GM23338 (cell line): Measurements from ENCODE around the gene LIPG. TPM values are rescaled to one million over a fixed set of nuclear protein-coding genes. Genes with fewer than 3 reads are reported as not detected.

Source experiments
- ATAC-seq: fragments of 200-7000 bp; cut with Tn5 transposase; 3 replicates; pipeline ENCODE4 v1.9.1; 2020
- DNase-seq: peaks from one replicate; pipeline ENCODE4 v3.0.0-alpha.2; 2015; ENCODE audit warnings: low spot score
- H2AFZ ChIP-seq: fragments of 200-600 bp; sonication (generic); 2 replicates; pipeline ENCODE4 v1.8.0; 2016; ENCODE audit warnings: antibody characterized with exemption, mild to moderate bottlenecking, moderate library complexity
- H3F3A ChIP-seq: fragments of 200-600 bp; sonication (generic); replicated peaks from 2 replicates; pipeline ENCODE4 v1.8.0; 2017; ENCODE audit warnings: antibody characterized with exemption, mixed run types, low read depth
- H3K27ac ChIP-seq: fragments of 200-600 bp; sonication (generic); 2 replicates; pipeline ENCODE4 v1.6.1; 2016; ENCODE audit warnings: low read depth
- H3K27me3 ChIP-seq: fragments of 200-600 bp; sonication (generic); 2 replicates; pipeline ENCODE4 v1.8.0; 2016; ENCODE audit warnings: mild to moderate bottlenecking, mixed run types, moderate library complexity; ENCODE audit not compliant: insufficient read depth
- H3K36me3 ChIP-seq: fragments of 200-600 bp; sonication (generic); 2 replicates; pipeline ENCODE4 v1.8.0; 2016; ENCODE audit warnings: mild to moderate bottlenecking; ENCODE audit not compliant: insufficient read depth
- H3K4me1 ChIP-seq: fragments of 200-600 bp; sonication (generic); 2 replicates; pipeline ENCODE4 v1.8.0; 2016; ENCODE audit warnings: mild to moderate bottlenecking, moderate library complexity; ENCODE audit not compliant: insufficient read depth
- H3K4me2 ChIP-seq: fragments of 200-600 bp; sonication (generic); 2 replicates; pipeline ENCODE4 v1.7.1; 2017; ENCODE audit warnings: mixed run types
- H3K4me3 ChIP-seq: fragments of 200-600 bp; sonication (generic); 2 replicates; pipeline ENCODE4 v1.6.1; 2016; ENCODE audit warnings: mixed run types
- H3K79me2 ChIP-seq: fragments of 200-600 bp; sonication (generic); replicated peaks from 2 replicates; pipeline ENCODE4 v1.8.0; 2017; ENCODE audit warnings: mild to moderate bottlenecking; ENCODE audit not compliant: insufficient read depth
- H3K9me2 ChIP-seq: fragments of 200-600 bp; sonication (generic); 2 replicates; pipeline ENCODE4 v1.8.0; 2017; ENCODE audit not compliant: insufficient read depth
- H4K20me1 ChIP-seq: fragments of 200-600 bp; sonication (generic); replicated peaks from 2 replicates; pipeline ENCODE4 v1.8.0; 2017; ENCODE audit warnings: mild to moderate bottlenecking; ENCODE audit not compliant: insufficient read depth
- H3K27ac Mint-ChIP-seq: 2 replicates; pipeline ENCODE4 v1.8.0; 2020; ENCODE audit warnings: inconsistent platforms, mild to moderate bottlenecking, moderate library complexity, mixed read lengths
- H3K27me3 Mint-ChIP-seq: 3 replicates; pipeline ENCODE4 v1.8.0; 2022; ENCODE audit warnings: low read depth, mild to moderate bottlenecking, moderate library complexity, mixed read lengths, inconsistent platforms; ENCODE audit not compliant: insufficient read depth, poor library complexity
- H3K36me3 Mint-ChIP-seq: 3 replicates; pipeline ENCODE4 v1.8.0; 2021; ENCODE audit warnings: low read depth, mild to moderate bottlenecking, inconsistent platforms, moderate library complexity, mixed read lengths
- H3K4me1 Mint-ChIP-seq: 3 replicates; pipeline ENCODE4 v1.8.0; 2020; ENCODE audit warnings: mild to moderate bottlenecking, inconsistent platforms, mixed read lengths
- H3K4me3 Mint-ChIP-seq: 3 replicates; pipeline ENCODE4 v1.8.0; 2021; ENCODE audit warnings: moderate library complexity, mild to moderate bottlenecking, inconsistent platforms, mixed read lengths
- H3K9me3 Mint-ChIP-seq: 3 replicates; pipeline ENCODE4 v1.8.0; 2020; ENCODE audit warnings: moderate library complexity, mild to moderate bottlenecking, inconsistent platforms, mixed read lengths
- CREB1 ChIP-seq: fragments of 250-450 bp; sonication (Bioruptor Pico); IDR thresholded peaks from 2 replicates; pipeline ENCODE4 v1.5.0; 2020; ENCODE audit warnings: low read depth, mild to moderate bottlenecking, moderate library complexity
- EZH2 ChIP-seq: fragments of 200-600 bp; sonication (generic); IDR thresholded peaks from one replicate; pipeline ENCODE4 v1.8.0; 2017; ENCODE audit warnings: antibody characterized with exemption, mild to moderate bottlenecking, low read depth; ENCODE audit not compliant: unreplicated experiment
- EZH2phosphoT487 ChIP-seq: fragments of 200-600 bp; sonication (generic); IDR thresholded peaks from one replicate; pipeline ENCODE4 v1.8.1; 2018; ENCODE audit warnings: antibody characterized with exemption; ENCODE audit not compliant: unreplicated experiment
- JUNB ChIP-seq: IDR thresholded peaks from one replicate; pipeline ENCODE4 v1.6.1; 2016; ENCODE audit warnings: antibody characterized with exemption; ENCODE audit not compliant: unreplicated experiment
- NANOG ChIP-seq: IDR thresholded peaks from 2 replicates; pipeline ENCODE4 v1.6.1; 2016; ENCODE audit warnings: antibody characterized with exemption, borderline replicate concordance
- POLR2AphosphoS5 ChIP-seq: IDR thresholded peaks from 2 replicates; pipeline ENCODE4 v1.6.1; 2016; ENCODE audit warnings: antibody characterized with exemption, low read depth
- STAT1 ChIP-seq: IDR thresholded peaks from one replicate; pipeline ENCODE4 v1.6.1; 2016; ENCODE audit warnings: antibody characterized with exemption; ENCODE audit not compliant: unreplicated experiment
- ZNF114 ChIP-seq: fragments of 250-450 bp; sonication (Bioruptor Pico); IDR thresholded peaks from 2 replicates; pipeline ENCODE4 v1.5.0; 2020; ENCODE audit warnings: mild to moderate bottlenecking, moderate library complexity
- ZNF331 ChIP-seq: fragments of 250-450 bp; sonication (Bioruptor Pico); IDR thresholded peaks from 2 replicates; pipeline ENCODE4 v1.5.0; 2020; ENCODE audit warnings: low read depth, mild to moderate bottlenecking, moderate library complexity
- polyA plus RNA-seq: library from polyadenylated mRNA; unstranded; fragments of >200 nt; fragmentation: Nextera tagmentation; extraction: Ambion mirVana; gene quantifications from 2 replicates; pipeline ENCODE4 v1.2.1, GENCODE V29; 2016
- total RNA-seq: library from RNA; depleted of rRNA; stranded (reverse); fragments of >200 nt; shearing (Covaris generic); gene quantifications from 2 replicates; pipeline ENCODE4 v1.2.3, GENCODE V29; 2014
- TF ChIP-seq, protein P1 (sequence below): fragments of 250-450 bp; sonication (Bioruptor Pico); IDR thresholded peaks from 2 replicates; pipeline ENCODE4 v1.5.0; 2020; ENCODE audit warnings: mild to moderate bottlenecking, moderate library complexity
- TF ChIP-seq, protein P2 (sequence below): IDR thresholded peaks from one replicate; pipeline ENCODE4 v1.6.1; 2018; ENCODE audit warnings: antibody characterized with exemption; ENCODE audit not compliant: unreplicated experiment
- TF ChIP-seq, protein P3 (sequence below): IDR thresholded peaks from 2 replicates; pipeline ENCODE4 v1.6.1; 2016; ENCODE audit warnings: antibody characterized with exemption
- TF ChIP-seq, protein P4 (sequence below), 2 experiments: fragments of 200-600 bp in 1 of 2; sonication (generic) in 1 of 2; conservative IDR thresholded peaks; 2 replicates each; pipeline versions ENCODE4 v1.5.1 to v1.6.1; 2016 to 2017; ENCODE audit warnings: antibody characterized with exemption in 2 of 2, low read depth in 2 of 2, mild to moderate bottlenecking in 2 of 2, moderate library complexity in 1 of 2

The LIPG gene
- total and polyA plus RNA-seq, 2 experiments from 2014 or later = 4.9 to 17.7 TPM

DNA sequence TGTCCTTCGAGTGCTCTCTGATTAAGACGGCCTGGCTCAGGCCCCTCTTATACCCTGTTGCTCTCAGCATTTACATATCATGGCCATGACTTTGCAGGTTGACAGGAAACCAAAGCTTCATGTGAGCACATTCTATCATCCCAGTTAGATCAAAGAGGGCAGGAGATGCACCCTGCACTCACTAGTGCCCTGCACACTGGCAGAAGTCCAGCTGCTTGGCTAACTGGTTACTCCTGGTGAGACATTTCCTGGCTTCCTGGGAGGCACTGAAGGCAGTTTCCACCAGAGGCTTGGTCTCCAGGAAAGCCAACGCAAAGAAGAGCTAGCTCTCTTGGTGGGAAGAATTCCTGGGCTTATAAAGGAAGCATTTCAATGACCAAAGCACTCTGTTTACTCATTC lies 66.3 kb downstream of the LIPG start:
- H3K4me1 Mint-ChIP-seq = peaks cover 11% of the 10 kb centered on the region
- no peak overlapping the region for H3K27ac ChIP-seq

More for the DNA sequence above, 66.3 kb downstream of the LIPG start:
- no peaks in the 10 kb centered on the region for H3K4me1 ChIP-seq
- H3K27ac Mint-ChIP-seq = peak overlapping the region; percentile 37; the same call in 1 of the 2 replicates
- no peak for DNase-seq
- no peak overlapping the region for H2AFZ ChIP-seq
- no peaks in the 10 kb centered on the region for H3K79me2 ChIP-seq
- no peak for TF ChIP-seq EZH2
- TF ChIP-seq STAT1 = no peak
- TF ChIP-seq, protein P1, sequence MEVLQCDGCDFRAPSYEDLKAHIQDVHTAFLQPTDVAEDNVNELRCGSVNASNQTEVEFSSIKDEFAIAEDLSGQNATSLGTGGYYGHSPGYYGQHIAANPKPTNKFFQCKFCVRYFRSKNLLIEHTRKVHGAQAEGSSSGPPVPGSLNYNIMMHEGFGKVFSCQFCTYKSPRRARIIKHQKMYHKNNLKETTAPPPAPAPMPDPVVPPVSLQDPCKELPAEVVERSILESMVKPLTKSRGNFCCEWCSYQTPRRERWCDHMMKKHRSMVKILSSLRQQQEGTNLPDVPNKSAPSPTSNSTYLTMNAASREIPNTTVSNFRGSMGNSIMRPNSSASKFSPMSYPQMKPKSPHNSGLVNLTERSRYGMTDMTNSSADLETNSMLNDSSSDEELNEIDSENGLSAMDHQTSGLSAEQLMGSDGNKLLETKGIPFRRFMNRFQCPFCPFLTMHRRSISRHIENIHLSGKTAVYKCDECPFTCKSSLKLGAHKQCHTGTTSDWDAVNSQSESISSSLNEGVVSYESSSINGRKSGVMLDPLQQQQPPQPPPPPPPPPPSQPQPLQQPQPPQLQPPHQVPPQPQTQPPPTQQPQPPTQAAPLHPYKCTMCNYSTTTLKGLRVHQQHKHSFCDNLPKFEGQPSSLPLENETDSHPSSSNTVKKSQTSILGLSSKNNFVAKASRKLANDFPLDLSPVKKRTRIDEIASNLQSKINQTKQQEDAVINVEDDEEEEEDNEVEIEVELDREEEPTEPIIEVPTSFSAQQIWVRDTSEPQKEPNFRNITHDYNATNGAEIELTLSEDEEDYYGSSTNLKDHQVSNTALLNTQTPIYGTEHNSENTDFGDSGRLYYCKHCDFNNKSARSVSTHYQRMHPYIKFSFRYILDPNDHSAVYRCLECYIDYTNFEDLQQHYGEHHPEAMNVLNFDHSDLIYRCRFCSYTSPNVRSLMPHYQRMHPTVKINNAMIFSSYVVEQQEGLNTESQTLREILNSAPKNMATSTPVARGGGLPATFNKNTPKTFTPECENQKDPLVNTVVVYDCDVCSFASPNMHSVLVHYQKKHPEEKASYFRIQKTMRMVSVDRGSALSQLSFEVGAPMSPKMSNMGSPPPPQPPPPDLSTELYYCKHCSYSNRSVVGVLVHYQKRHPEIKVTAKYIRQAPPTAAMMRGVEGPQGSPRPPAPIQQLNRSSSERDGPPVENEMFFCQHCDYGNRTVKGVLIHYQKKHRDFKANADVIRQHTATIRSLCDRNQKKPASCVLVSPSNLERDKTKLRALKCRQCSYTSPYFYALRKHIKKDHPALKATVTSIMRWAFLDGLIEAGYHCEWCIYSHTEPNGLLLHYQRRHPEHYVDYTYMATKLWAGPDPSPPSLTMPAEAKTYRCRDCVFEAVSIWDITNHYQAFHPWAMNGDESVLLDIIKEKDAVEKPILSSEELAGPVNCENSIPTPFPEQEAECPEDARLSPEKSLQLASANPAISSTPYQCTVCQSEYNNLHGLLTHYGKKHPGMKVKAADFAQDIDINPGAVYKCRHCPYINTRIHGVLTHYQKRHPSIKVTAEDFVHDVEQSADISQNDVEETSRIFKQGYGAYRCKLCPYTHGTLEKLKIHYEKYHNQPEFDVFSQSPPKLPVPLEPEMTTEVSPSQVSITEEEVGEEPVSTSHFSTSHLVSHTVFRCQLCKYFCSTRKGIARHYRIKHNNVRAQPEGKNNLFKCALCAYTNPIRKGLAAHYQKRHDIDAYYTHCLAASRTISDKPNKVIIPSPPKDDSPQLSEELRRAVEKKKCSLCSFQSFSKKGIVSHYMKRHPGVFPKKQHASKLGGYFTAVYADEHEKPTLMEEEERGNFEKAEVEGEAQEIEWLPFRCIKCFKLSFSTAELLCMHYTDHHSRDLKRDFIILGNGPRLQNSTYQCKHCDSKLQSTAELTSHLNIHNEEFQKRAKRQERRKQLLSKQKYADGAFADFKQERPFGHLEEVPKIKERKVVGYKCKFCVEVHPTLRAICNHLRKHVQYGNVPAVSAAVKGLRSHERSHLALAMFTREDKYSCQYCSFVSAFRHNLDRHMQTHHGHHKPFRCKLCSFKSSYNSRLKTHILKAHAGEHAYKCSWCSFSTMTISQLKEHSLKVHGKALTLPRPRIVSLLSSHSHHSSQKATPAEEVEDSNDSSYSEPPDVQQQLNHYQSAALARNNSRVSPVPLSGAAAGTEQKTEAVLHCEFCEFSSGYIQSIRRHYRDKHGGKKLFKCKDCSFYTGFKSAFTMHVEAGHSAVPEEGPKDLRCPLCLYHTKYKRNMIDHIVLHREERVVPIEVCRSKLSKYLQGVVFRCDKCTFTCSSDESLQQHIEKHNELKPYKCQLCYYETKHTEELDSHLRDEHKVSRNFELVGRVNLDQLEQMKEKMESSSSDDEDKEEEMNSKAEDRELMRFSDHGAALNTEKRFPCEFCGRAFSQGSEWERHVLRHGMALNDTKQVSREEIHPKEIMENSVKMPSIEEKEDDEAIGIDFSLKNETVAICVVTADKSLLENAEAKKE = no peak
- no peak for TF ChIP-seq ZNF331 (CRISPR knock-in tag)
- TF ChIP-seq, protein P2, sequence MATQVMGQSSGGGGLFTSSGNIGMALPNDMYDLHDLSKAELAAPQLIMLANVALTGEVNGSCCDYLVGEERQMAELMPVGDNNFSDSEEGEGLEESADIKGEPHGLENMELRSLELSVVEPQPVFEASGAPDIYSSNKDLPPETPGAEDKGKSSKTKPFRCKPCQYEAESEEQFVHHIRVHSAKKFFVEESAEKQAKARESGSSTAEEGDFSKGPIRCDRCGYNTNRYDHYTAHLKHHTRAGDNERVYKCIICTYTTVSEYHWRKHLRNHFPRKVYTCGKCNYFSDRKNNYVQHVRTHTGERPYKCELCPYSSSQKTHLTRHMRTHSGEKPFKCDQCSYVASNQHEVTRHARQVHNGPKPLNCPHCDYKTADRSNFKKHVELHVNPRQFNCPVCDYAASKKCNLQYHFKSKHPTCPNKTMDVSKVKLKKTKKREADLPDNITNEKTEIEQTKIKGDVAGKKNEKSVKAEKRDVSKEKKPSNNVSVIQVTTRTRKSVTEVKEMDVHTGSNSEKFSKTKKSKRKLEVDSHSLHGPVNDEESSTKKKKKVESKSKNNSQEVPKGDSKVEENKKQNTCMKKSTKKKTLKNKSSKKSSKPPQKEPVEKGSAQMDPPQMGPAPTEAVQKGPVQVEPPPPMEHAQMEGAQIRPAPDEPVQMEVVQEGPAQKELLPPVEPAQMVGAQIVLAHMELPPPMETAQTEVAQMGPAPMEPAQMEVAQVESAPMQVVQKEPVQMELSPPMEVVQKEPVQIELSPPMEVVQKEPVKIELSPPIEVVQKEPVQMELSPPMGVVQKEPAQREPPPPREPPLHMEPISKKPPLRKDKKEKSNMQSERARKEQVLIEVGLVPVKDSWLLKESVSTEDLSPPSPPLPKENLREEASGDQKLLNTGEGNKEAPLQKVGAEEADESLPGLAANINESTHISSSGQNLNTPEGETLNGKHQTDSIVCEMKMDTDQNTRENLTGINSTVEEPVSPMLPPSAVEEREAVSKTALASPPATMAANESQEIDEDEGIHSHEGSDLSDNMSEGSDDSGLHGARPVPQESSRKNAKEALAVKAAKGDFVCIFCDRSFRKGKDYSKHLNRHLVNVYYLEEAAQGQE = no peak
- TF ChIP-seq EZH2phosphoT487 = no peak
- TF ChIP-seq CREB1 (CRISPR knock-in tag) = no peak
- TF ChIP-seq NANOG = no peak
- no peak for TF ChIP-seq POLR2AphosphoS5
- no peak for TF ChIP-seq JUNB
- TF ChIP-seq ZNF114 (CRISPR knock-in tag) = no peak
- TF ChIP-seq, protein P3, sequence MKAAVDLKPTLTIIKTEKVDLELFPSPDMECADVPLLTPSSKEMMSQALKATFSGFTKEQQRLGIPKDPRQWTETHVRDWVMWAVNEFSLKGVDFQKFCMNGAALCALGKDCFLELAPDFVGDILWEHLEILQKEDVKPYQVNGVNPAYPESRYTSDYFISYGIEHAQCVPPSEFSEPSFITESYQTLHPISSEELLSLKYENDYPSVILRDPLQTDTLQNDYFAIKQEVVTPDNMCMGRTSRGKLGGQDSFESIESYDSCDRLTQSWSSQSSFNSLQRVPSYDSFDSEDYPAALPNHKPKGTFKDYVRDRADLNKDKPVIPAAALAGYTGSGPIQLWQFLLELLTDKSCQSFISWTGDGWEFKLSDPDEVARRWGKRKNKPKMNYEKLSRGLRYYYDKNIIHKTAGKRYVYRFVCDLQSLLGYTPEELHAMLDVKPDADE = no peak
- TF ChIP-seq, protein P4, sequence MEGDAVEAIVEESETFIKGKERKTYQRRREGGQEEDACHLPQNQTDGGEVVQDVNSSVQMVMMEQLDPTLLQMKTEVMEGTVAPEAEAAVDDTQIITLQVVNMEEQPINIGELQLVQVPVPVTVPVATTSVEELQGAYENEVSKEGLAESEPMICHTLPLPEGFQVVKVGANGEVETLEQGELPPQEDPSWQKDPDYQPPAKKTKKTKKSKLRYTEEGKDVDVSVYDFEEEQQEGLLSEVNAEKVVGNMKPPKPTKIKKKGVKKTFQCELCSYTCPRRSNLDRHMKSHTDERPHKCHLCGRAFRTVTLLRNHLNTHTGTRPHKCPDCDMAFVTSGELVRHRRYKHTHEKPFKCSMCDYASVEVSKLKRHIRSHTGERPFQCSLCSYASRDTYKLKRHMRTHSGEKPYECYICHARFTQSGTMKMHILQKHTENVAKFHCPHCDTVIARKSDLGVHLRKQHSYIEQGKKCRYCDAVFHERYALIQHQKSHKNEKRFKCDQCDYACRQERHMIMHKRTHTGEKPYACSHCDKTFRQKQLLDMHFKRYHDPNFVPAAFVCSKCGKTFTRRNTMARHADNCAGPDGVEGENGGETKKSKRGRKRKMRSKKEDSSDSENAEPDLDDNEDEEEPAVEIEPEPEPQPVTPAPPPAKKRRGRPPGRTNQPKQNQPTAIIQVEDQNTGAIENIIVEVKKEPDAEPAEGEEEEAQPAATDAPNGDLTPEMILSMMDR (conservative IDR thresholded peaks at IDR 0.05; ENCODE audit: low read depth in 2 of 2) = no peak
- H3K4me2 ChIP-seq = no peak overlapping the region
- H3K9me2 ChIP-seq = peaks cover 4% of the 10 kb centered on the region; the same call in 1 of the 2 replicates
- no peak overlapping the region for H3K4me3 ChIP-seq
- ATAC-seq = no peak
- H3K27me3 Mint-ChIP-seq = peaks cover 5% of the 10 kb centered on the region
- H3K36me3 Mint-ChIP-seq = no peaks in the 10 kb centered on the region
- H3K27me3 ChIP-seq = no peaks in the 10 kb centered on the region
- no peaks in the 10 kb centered on the region for H3K9me3 Mint-ChIP-seq
- no peak overlapping the region for H3K4me3 Mint-ChIP-seq
- H3K36me3 ChIP-seq = no peaks in the 10 kb centered on the region
- no peaks in the 10 kb centered on the region for H3F3A ChIP-seq
- H4K20me1 ChIP-seq = no peaks in the 10 kb centered on the region
